ENCODE results near the gene STYK1. TPM values are rescaled to one million over a fixed set of nuclear protein-coding genes. Genes with fewer than 3 reads are reported as not detected.

STYK1 gene, protein sequence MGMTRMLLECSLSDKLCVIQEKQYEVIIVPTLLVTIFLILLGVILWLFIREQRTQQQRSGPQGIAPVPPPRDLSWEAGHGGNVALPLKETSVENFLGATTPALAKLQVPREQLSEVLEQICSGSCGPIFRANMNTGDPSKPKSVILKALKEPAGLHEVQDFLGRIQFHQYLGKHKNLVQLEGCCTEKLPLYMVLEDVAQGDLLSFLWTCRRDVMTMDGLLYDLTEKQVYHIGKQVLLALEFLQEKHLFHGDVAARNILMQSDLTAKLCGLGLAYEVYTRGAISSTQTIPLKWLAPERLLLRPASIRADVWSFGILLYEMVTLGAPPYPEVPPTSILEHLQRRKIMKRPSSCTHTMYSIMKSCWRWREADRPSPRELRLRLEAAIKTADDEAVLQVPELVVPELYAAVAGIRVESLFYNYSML
- 10 to 100 TPM; 10.7 to 30.3 TPM for total RNA-seq

DNA sequence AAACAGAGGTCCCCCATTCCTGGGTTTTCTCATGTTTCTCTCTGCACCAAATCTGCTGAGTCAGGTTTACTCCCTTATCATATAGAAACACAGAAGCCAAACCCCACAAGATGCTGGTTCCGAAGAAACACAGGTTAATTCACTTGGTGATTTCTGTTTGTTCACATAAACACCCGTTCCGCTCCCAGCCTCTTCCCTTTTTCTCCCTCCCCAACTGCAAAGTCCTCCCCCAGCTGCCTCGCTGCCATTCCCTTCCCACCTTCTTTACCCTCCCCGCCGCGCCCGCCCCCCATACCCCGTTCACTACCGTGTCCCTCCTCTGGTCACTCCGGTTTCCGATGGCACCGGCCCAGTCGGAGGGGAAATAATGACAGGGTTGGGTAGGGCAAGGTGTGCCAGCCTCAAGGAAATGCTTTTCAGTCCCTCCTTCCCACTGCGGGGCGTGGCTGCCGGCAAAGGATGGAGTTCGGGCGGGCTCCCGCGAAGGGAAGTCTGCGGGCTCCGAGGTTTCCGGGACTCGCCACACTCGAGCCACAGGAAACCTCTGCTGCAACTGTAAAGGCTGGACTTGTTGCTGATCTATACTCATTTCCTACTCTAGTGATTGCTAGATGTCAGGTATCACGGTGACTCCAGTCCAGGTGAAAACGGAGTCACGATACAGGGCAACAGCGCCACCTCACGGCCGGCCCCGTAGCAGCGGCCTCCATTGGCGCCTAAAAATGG is at the start of gene STYK1:
Gene STYK1 (minus strand): TSS at position 394 of the 726 bp plus-strand sequence. CDS start 39,434 bp downstream, outside the sequence.
- Mint-ChIP-seq H3K4me1 (ENCODE audit: low read depth in 2 of 2) (peaks cover 46 to 66% of the 10 kb centered on the region in 2 donors), H3K9me3 (no peaks in the 10 kb centered on the region), H3K27me3 (peaks cover 10 to 30% of the 10 kb centered on the region in 2 donors), H3K27ac (peak within 1 kb of the TSS; percentile 88), H3K4me3 (peak within 1 kb of the TSS; percentile 95), H3K36me3 (peaks cover 4% of the 10 kb centered on the region)
- DNase-seq (ENCODE audit: low spot score) (peak; percentile 85), ATAC-seq (peak; percentile 91 to 92)

DNA sequence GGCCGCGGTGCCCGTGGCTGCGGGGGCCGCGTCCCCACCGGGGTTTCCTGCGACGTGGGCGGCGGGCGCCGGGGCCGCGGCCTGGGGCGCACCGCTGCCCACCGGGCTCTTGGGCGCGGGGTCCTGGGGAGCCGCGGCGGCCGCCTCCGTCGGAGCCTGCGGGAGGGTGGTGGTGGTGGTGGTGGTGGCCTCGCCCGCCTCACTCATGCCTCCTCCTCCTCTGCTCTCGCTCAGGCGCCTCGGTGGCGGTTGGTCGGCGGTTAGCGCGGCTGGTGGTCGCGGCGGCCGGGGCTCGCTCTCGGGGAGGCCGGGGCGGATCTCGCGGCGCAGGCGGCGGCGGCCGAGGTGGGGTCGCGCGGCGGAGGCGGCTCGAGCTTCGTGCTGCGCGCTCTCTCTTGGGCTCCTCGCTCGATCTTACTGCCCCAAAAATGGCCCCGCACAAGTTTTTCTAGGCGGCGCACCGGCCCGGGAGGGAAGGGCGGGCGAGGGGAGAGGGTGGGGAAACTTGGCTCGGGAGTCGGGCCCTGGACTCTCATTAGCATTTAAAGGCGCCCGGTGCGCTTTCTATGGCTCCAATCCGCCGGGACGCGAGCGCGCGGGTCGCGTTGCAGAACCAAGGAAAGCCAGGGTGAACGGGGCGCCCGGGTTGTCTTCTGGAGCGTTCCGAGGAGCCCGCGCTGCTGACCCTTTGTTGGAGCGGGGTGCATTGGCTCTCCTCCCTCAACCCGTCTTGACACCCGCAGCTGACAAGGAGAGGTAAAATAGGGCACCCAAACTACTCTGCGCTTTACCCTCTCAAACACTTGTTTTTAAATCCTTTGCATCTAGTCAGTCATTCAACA is 49.3 kb upstream of the STYK1 start, which contains the start of gene YBX3:
Gene YBX3 (minus strand): TSS at position 419 of the 842 bp plus-strand sequence. CDS start 212 bp downstream, at position 207.
- Mint-ChIP-seq H3K27me3 (peaks cover 20 to 31% of the 10 kb centered on the region in 2 donors), H3K4me1 (ENCODE audit: low read depth in 2 of 2) (peaks cover 18 to 27% of the 10 kb centered on the region in 2 donors), H3K36me3 (peaks cover 8% of the 10 kb centered on the region), H3K4me3 (peak within 1 kb of the TSS; percentile 91), H3K9me3 (no peaks in the 10 kb centered on the region), H3K27ac (peak within 1 kb of the TSS; percentile 92 to 94)
- ATAC-seq (peak; percentile 72 to 82), DNase-seq (ENCODE audit: low spot score) (peak; percentile 65)

DNA sequence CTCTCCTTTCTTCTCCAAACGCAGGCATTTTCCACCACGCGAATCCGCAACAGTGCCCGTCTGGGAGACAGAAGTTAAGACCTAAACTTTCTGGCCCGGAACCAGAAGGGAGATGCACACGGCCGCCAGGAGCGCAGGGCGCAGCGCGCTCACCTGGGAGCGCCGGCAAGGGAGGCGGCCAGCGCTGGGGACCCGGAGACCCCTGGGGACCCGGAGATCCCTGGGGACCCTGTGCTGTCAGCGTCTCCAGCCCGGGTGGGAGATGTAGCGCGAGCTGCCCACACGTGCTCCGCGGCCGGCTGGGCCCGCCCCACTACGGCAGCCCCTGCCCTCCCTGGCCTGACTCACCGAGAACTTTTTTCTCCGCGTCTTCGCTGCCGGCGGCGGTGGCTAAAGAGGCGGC is 48.7 kb upstream of the STYK1 start:
- Mint-ChIP-seq H3K27me3 (peaks cover 17 to 31% of the 10 kb centered on the region in 2 donors), H3K4me1 (ENCODE audit: low read depth in 2 of 2) (peaks cover 18 to 27% of the 10 kb centered on the region in 2 donors), H3K36me3 (peaks cover 8% of the 10 kb centered on the region), H3K4me3 (peak overlapping the region; percentile 91), H3K9me3 (no peaks in the 10 kb centered on the region), H3K27ac (peak overlapping the region; percentile 92 to 94)
- DNase-seq (ENCODE audit: low spot score) (peak; percentile 66), ATAC-seq (peak; percentile 86 to 87)

DNA sequence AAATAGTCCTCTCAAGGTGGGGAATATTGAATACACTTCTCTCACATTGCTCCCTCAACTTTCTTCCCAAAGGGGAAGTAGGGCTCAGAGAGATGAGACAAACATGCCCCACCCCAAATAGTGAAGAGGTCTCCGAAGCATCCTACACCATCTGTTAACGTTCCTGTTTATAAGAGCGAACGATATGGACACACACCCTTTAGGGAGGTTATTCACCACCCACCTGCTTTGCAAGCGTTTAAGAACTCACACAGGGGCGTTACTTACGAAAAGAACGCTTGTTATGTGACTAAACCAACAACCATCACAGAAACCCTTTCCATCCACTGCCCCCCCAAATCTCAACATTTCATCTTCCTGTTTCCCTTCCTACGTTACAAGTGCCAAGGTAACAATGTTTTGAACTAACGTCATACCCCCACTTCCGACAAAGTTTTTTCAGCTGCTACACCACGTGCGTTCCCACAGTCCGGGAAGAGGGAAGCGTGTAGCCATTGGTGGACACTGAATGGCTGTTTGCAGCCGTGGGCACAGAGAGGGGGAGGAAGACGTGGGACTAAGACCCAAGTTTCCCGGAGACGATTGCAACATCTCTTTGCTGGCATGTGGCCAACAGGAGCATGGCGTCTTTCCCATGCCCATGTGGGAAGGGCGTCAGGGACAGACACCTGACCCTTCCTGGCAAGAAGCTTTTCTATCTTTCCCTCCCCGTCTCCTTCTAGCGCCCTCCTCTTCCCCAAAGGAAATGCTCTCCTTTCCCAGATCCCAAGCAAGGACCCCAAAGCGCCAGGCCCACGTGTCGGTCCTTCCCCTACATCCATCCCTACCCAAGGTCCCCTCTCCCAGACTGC is 48.0 kb upstream of the STYK1 start:
- peaks cover 17 to 30% of the 10 kb centered on the region in 2 donors for H3K27me3 Mint-ChIP-seq

DNA sequence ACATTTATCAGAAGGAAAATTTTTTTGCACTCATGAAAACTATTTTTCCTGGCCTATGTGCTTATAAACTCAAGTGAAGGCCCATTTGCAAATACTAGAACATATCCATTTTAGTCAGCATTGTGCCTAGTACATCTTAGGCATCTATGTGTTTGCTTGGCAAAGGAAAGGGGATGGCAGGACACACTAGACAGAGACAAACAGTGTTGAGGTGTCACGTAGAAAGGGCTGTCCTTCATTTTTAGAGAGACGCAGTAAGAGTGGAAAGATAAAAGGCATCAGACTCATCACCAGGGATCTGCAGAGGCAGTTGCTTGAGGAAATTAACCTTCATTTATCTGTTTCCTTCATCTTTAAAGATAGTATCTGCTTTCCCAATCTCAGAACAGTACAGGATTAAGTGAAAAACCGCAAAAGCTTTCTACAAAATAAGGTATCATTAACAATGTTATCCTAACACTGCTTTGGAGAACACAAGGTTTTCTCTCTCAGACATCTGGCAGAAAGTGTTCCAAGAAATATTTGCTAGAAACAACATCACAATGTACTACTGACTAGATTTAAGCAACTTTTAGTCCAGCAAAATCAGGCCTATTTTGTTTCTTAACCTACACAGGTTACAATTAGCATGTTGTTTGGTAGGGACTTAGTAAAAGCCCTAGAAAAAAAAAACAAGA is 47.3 kb upstream of the STYK1 start:
- Mint-ChIP-seq H3K9me3 (no peaks in the 10 kb centered on the region), H3K4me3 (peak overlapping the region; percentile 91), H3K27me3 (peaks cover 13 to 32% of the 10 kb centered on the region in 2 donors), H3K36me3 (peaks cover 8% of the 10 kb centered on the region), H3K27ac (peak overlapping the region; percentile 92 to 94), H3K4me1 (ENCODE audit: low read depth in 2 of 2) (peaks cover 18 to 27% of the 10 kb centered on the region in 2 donors)
- ATAC-seq (no peak), DNase-seq (ENCODE audit: low spot score) (no peak)

More for the DNA sequence above, 48.0 kb upstream of the STYK1 start:
- Mint-ChIP-seq H3K4me1 (ENCODE audit: low read depth in 2 of 2) (peaks cover 18 to 27% of the 10 kb centered on the region in 2 donors), H3K9me3 (no peaks in the 10 kb centered on the region), H3K27ac (peak overlapping the region; percentile 92 to 94), H3K4me3 (peak overlapping the region; percentile 91), H3K36me3 (peaks cover 8% of the 10 kb centered on the region)
- ATAC-seq (peak; percentile 64 to 69), DNase-seq (ENCODE audit: low spot score) (peak; percentile 65)

DNA sequence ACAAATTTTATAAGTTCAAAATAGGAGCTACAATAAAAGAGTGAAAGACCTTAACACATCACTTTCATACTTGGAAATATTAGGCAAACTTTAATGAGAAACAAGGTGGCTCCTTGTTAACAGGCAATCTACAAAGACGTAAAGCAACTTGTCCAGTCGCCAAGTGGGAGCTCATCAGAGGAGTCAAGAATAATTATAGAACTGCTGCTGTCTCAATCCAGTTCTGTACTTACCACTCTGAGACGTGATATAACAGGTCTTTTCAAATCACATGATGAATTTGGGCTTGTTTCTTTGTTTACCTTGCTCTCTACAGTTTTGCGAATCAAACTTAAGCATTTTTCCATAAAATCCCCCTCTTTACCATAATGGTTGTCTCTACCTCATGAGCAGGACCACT is 45.6 kb upstream of the STYK1 start:
- H3K4me1 Mint-ChIP-seq (ENCODE audit: low read depth in 2 of 2), result peaks cover 23 to 32% of the 10 kb centered on the region in 2 donors
- H3K9me3 Mint-ChIP-seq, result no peaks in the 10 kb centered on the region
- H3K27me3 Mint-ChIP-seq, result peaks cover 17 to 32% of the 10 kb centered on the region in 2 donors
- DNase-seq (ENCODE audit: low spot score) (no peak), ATAC-seq (no peak)
- H3K36me3 Mint-ChIP-seq, result peaks cover 16% of the 10 kb centered on the region
- H3K4me3 Mint-ChIP-seq, result no peak overlapping the region
- H3K27ac Mint-ChIP-seq, result no peak overlapping the region

DNA sequence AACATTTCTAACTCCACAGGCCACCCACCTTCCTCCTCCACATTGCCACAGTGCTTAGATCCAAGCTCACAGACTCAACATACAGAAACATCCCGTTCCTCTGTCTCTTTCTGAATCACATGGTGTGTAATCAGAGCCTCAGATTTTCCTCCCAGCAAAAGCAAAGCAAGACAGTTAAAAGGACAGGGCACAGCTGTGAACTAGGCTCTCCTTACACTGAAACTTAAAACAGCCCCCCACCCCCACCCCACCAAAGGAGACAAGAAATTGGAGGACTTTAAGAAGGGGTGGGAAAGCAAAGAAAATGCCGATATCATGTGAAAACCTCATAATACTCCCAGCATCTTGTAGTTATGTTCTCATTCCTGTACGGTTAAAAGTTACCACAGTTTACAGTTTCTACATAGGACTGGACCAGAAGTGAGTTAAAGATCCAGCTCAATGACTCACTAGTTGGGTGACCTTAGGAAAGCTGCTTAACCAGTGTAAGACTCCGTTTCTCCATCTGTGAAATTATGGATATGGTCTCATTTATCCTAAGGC is 44.5 kb upstream of the STYK1 start:
- ATAC-seq, result no peak
- Mint-ChIP-seq H3K4me1 (ENCODE audit: low read depth in 2 of 2) (peaks cover 20 to 23% of the 10 kb centered on the region in 2 donors), H3K27ac (no peak overlapping the region), H3K4me3 (no peak overlapping the region), H3K36me3 (peaks cover 23% of the 10 kb centered on the region), H3K9me3 (no peaks in the 10 kb centered on the region), H3K27me3 (peaks cover 17 to 31% of the 10 kb centered on the region in 2 donors)
- no peak for DNase-seq (ENCODE audit: low spot score)

DNA sequence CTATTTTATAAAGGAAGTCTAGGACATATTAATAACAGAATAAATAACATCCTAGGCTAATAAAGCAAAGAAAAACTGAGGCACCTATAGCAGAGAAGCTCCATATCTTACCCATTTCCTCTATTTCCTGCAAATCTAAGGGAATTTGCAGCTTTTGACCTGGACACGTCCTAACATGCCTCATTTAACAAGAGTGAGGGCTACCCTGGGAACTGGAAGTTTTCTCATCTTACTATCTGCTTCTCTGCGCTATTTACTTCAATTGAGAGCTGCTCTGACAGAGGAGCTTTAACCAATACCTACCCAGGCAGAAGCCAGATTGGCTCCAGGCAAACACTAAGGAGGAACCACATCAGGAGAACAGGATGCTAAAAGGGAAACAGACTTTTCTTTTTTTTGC is 43.6 kb upstream of the STYK1 start:
- Mint-ChIP-seq H3K27ac (no peak overlapping the region), H3K36me3 (peaks cover 28% of the 10 kb centered on the region), H3K4me3 (no peak overlapping the region), H3K9me3 (no peaks in the 10 kb centered on the region), H3K27me3 (peaks cover 17 to 34% of the 10 kb centered on the region in 2 donors), H3K4me1 (ENCODE audit: low read depth in 2 of 2) (peaks cover 19 to 21% of the 10 kb centered on the region in 2 donors)
- no peak for DNase-seq (ENCODE audit: low spot score)
- no peak for ATAC-seq

DNA sequence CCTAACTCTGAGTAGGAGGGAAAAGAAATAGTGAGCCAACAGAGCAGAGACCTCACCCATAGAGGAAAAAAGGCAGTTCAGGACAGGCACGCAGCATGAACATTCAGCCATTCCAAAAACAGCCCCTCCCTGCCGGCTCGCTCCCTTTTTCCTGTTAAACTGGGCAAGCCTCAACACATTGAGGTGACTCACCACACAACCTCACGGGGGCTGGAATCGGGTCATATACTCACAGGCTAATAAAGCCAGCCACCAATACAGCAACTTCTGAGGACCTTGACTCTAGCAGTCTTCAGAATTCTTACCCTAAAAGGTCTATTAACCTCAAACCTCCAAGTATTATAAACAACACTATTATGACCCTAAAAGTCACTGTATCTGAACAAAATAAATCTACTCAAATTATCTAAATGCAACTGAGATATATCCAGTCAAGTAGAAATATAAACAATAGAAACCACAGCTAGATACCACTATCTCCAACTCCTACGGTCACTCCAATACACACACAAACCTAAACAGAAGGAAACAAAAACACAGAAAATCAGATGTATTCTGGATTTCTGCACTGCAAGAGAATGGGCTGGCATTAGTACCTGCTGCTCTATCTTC is 43.0 kb upstream of the STYK1 start:
- no peak for ATAC-seq
- Mint-ChIP-seq H3K27ac (no peak overlapping the region), H3K27me3 (peaks cover 11 to 31% of the 10 kb centered on the region in 2 donors), H3K4me3 (no peak overlapping the region), H3K36me3 (peaks cover 28% of the 10 kb centered on the region), H3K9me3 (no peaks in the 10 kb centered on the region), H3K4me1 (ENCODE audit: low read depth in 2 of 2) (peaks cover 13 to 15% of the 10 kb centered on the region in 2 donors)
- DNase-seq (ENCODE audit: low spot score), result peak; percentile 29

DNA sequence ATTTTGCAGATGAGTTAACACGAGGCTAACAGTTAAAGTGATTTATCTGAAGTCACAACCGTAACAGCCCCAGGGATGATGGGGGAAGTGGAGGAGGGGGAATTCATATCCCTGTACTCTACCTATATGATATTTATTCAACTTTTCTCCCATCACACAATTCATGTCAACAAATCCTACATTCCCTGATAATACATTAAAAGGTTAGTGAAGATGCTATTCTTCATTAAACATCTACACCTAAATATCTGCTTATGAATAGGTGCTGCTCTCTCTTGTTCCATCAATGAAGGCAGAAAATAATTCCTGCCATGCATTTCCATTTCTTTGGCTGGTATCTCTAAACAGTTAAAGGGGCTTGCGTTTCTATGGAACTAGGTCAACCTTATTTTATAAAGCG is 42.4 kb upstream of the STYK1 start:
- peaks cover 8 to 29% of the 10 kb centered on the region in 2 donors for H3K27me3 Mint-ChIP-seq
- no peak for ATAC-seq
- no peak for DNase-seq (ENCODE audit: low spot score)
- H3K4me3 Mint-ChIP-seq, result no peak overlapping the region
- peaks cover 10 to 11% of the 10 kb centered on the region in 2 donors for H3K4me1 Mint-ChIP-seq (ENCODE audit: low read depth in 2 of 2)
- H3K9me3 Mint-ChIP-seq, result no peaks in the 10 kb centered on the region
- no peak overlapping the region for H3K27ac Mint-ChIP-seq
- peaks cover 31% of the 10 kb centered on the region for H3K36me3 Mint-ChIP-seq

DNA sequence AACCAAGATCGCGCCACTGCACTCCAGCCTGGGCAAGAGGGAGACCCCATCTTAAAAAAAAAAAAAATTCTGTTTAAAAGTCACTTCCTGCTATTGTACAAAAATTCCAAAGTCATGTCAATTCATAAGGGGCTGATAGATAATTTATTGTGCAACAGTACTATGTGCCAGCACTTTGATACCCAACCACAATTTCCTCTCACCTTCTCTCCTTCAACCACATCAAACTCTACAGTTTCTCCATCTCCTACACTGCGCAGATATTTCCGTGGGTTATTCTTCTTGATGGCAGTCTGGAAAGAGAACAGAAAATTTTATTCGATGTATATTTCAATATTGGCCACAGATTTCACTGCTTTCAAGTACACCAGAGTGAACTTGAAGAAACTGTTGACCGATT is 41.6 kb upstream of the STYK1 start:
- Mint-ChIP-seq H3K36me3 (peaks cover 32% of the 10 kb centered on the region), H3K27ac (no peak overlapping the region), H3K4me3 (no peak overlapping the region), H3K4me1 (ENCODE audit: low read depth in 2 of 2) (peaks cover 5% of the 10 kb centered on the region in 2 donors), H3K9me3 (no peaks in the 10 kb centered on the region), H3K27me3 (peaks cover 8 to 29% of the 10 kb centered on the region in 2 donors)
- ATAC-seq (no peak), DNase-seq (ENCODE audit: low spot score) (no peak)

Measured in natural killer cell treated with Interleukin-12 subunit alpha and Interleukin-12 subunit beta and Interleukin-15 and Interleukin-18, amount 100 ng/mL, for 72 hours (primary cell).